Ureter (tissue), 1 donor: ENCODE measurements around the gene GLMN. TPM values are rescaled to one million over a fixed set of nuclear protein-coding genes. Genes with fewer than 3 reads are reported as not detected.

ENCODE experiments used
- total RNA-seq: library from RNA; stranded (reverse); gene quantifications from one replicate; pipeline ENCODE4 v1.2.4, GENCODE V29; 2023
- donor health status: DM: yes; HTN: yes; CAD: no.

The GLMN gene
- total RNA-seq, 1 donor from 2014 or later: 13.9 TPM

Other genes with a start within 250 kb of the GLMN start
- not detected for gene SETSIP, start 223.6 kb downstream of the GLMN start, total RNA-seq
- gene BTBD8, start 218.6 kb downstream of the GLMN start, total RNA-seq: 6.6 TPM
- not detected for gene C1orf146, start 81.1 kb downstream of the GLMN start, total RNA-seq
- gene RPAP2, start 72 bp upstream of the GLMN start, total RNA-seq: 44.8 TPM
- 2.4 TPM for gene GFI1, start 187.9 kb upstream of the GLMN start, total RNA-seq